Skeletal muscle cell (primary cell): ENCODE data around the gene CDC37L1.

ENCODE experiments used
- DNase-seq: peaks from one replicate; pipeline ENCODE4 v3.0.0-alpha.2; 2010; ENCODE audit warnings: low read depth
- H3K4me3 ChIP-seq: 2 replicates; pipeline ENCODE4 v1.5.1; 2011; ENCODE audit warnings: low read depth, mild to moderate bottlenecking, control low read depth, low read length, moderate library complexity

CDC37L1 gene

GRCh38 chr9:4666042-4666699 lies 13.2 kb upstream of the CDC37L1 start, which contains the start of gene SPATA6L:
TSS of gene SPATA6L (minus strand) at chr9:4666480. CDS start at chr9:4666250, 230 bp downstream.
- H3K4me3 ChIP-seq: peak within 1 kb of the TSS; percentile 45
- no peak for DNase-seq

- no peak for DNase-seq
Observed at GRCh38 chr9:4667681-4668080, 11.7 kb upstream of the CDC37L1 start.

GRCh38 chr9:4668604-4669003 lies 10.8 kb upstream of the CDC37L1 start:
- H3K4me3 ChIP-seq: no peak overlapping the region
- no peak for DNase-seq

More at GRCh38 chr9:4667681-4668080, 11.7 kb upstream of the CDC37L1 start:
- no peak overlapping the region for H3K4me3 ChIP-seq

- no peak overlapping the region for H3K4me3 ChIP-seq
- no peak for DNase-seq
Observed at GRCh38 chr9:4669890-4670289, 9.5 kb upstream of the CDC37L1 start.

DNA sequence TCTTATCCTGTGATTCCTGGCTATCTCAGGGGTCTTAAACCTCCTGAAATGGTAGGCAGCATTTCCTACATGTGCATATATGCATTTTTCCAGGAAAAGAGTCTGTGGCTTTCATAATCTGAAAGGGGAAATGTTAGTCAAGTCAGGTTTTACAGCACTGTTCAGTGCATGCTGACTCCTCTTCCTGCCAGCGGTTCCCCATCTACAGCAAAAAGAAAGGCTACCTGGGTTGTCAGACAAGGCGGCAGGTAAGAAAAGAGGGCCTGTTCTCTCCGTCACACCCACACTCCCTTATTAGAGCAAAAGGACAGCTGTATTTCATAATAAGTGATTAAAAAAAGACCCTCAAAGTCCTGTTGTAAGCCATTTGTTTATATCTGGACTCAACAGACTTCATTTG lies 8.8 kb upstream of the CDC37L1 start:
- no peak for DNase-seq
- no peak overlapping the region for H3K4me3 ChIP-seq

DNA sequence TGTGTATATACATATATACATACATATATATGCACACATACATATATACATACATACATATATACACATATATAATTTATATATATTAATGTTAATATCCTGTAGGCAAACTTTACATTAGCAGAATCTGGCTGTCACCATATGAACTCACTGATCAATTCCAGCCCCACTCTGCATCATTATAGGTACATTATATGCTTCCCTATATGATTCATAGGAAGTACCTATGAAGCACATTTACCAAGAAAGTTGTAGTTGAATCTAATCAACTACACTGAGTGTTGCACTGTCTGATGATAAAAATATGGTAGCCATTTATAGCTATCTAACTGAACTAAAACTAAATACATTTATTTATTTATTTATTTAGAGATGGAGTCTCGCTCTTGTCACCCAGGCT lies 7.6 kb upstream of the CDC37L1 start:
- DNase-seq: no peak
- no peak overlapping the region for H3K4me3 ChIP-seq

DNA sequence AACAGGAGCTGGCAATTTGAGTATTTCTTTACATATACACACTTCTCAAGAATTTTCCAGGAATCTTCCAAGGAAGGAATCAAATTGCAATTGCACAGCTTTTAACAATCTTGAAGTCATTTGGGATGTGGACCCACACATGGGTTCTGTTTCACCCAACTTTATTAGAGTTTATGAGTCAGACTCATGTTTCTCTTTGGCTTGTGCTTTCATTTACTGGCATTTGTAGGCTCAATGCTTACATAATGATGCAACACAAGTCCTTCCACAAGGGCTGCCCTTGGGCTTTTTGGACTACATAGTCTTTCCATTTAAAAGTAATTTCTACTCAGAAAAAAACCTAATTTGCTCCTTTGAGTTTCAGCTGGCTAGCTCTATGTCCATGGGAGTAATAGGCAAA lies 4.6 kb upstream of the CDC37L1 start:
- H3K4me3 ChIP-seq: no peak overlapping the region
- DNase-seq: peak; percentile 88

DNA sequence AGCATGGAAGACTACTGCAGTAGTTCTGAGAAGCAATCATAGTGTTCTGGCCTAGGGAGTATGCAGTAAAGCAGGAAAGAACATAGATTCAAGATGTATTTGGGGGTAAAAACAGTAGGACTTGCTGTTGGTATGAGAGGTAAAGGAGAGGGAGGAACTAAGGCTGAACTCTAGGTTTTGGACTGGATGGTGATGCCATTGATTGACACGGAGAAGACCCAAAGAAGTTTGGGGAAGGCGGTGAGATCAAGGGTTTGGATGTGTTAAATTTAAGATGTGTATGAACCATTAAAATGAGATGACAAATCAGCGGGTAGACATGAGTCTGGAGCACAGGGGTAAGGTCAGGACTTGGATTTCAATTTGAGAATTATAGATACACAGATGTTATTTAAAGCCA lies 2.0 kb upstream of the CDC37L1 start:
- DNase-seq: no peak
- H3K4me3 ChIP-seq: no peak overlapping the region

GRCh38 chr9:4678679-4679267 lies 596 bp upstream of the CDC37L1 start:
- no peak for DNase-seq
- H3K4me3 ChIP-seq: peak overlapping the region; percentile 93

DNA sequence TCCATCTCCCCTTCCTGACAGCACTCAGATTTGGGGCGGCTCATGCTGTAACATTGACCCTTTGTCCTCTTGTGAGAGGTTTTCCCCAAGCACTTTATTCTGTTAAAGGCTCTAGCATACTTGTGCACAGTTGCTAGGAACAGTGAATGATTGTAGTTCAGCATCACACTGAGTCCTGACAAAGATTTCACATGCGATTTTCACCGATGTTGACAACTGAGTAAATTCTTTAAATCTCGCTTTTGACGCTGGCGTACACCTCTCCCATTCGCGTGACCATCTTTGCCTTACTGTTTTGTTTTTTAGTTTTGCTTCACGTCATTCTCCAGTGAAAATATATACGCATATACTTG lies 780 bp downstream of the CDC37L1 start:
- no peak for DNase-seq
- H3K4me3 ChIP-seq: peak overlapping the region; percentile 93

DNA sequence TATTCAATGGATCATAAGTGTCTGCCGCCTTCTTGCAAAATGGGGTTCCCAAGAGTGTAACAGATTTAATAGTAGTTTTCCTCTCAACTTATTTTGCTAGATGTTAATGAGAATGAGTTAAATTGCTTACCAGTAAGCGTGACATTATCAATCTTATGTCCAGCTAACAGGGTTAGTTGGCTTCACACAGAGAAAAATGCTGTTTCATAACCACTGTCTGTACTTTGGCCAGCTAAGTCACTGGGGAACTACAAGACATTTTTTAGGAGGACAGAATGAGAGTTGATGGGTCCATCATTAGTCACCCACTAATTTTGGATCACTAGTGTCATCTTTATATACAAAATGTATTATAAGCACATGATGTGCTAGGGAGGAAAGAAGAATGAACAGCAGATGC lies 1.4 kb downstream of the CDC37L1 start:
- DNase-seq: no peak
- H3K4me3 ChIP-seq: peak overlapping the region; percentile 93

- DNase-seq: no peak
- H3K4me3 ChIP-seq: no peak overlapping the region
Observed at GRCh38 chr9:4684820-4685219, 5.5 kb downstream of the CDC37L1 start.

DNA sequence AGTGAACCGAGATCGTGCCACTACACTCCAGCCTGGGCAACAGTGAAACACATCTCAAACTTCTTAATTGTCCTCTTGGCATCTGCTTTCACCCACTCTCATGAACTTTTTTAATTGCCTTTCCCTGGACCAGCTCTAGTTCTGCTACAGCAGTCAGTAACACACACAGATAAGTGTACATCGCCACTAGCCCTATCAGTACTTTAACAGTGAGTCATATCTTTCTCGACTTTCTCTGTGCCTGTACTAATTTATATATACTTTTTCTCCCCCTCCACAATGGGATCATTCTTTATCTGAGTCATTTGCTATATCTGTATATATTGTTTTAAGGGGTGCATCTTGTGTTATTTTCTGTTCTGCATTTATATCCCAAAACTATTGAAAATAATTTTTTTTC lies 6.7 kb downstream of the CDC37L1 start:
- DNase-seq: no peak
- H3K4me3 ChIP-seq: no peak overlapping the region

- no peak for DNase-seq
- no peak overlapping the region for H3K4me3 ChIP-seq
Observed at GRCh38 chr9:4686584-4686983, 7.2 kb downstream of the CDC37L1 start.

GRCh38 chr9:4689021-4689420 lies 9.7 kb downstream of the CDC37L1 start:
- no peak for DNase-seq
- H3K4me3 ChIP-seq: no peak overlapping the region

- no peak overlapping the region for H3K4me3 ChIP-seq
- no peak for DNase-seq
Observed at GRCh38 chr9:4689687-4690104, 10.3 kb downstream of the CDC37L1 start.

- DNase-seq: no peak
- H3K4me3 ChIP-seq: no peak overlapping the region
Observed at GRCh38 chr9:4690144-4690543, 10.8 kb downstream of the CDC37L1 start.

- DNase-seq: peak; percentile 25
- H3K4me3 ChIP-seq: no peak overlapping the region
Observed at GRCh38 chr9:4691795-4692194, 12.4 kb downstream of the CDC37L1 start.

- DNase-seq: no peak
- H3K4me3 ChIP-seq: no peak overlapping the region
Observed at GRCh38 chr9:4700091-4700490, 20.7 kb downstream of the CDC37L1 start.

- H3K4me3 ChIP-seq: no peak overlapping the region
- DNase-seq: no peak
Observed at GRCh38 chr9:4700932-4701331, 21.6 kb downstream of the CDC37L1 start.

- no peak overlapping the region for H3K4me3 ChIP-seq
- DNase-seq: no peak
Observed at GRCh38 chr9:4701526-4701925, 22.2 kb downstream of the CDC37L1 start.
